ENCODE results near the gene BLNK. TPM values are rescaled to one million over a fixed set of nuclear protein-coding genes. Genes with fewer than 3 reads are reported as not detected.

BLNK gene
- polyA plus RNA-seq, 1 of the 3 experiments (the other 2 are of a cell fraction) = not detected

DNA sequence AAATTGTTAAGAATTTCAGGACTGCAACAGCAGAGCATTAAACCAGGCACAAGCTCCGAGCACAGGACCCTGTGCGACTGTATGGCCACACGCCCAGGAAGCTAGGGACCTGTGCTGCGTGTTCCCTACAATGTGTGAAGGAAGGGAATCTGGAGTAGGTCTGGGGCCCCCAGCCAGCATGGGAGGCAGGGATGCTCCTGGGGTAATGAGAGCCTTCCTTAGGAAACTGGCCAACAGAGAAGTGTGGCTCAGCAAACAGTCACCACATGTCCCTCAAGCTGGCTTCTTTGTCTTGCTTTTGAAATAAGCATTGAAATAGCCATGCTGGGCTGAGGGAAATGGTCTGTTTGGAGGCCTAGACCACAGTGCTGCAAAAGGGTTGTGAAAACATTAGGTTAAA lies 8.2 kb downstream of the BLNK start:
- no peaks in the 10 kb centered on the region for H3K36me3 ChIP-seq (replicated peaks in 1 of 2; ENCODE audit: control insufficient read depth in 1 of 2, insufficient read depth in 2 of 2, low read length in 1 of 2)
- no peaks in the 10 kb centered on the region for H3F3A ChIP-seq (replicated peaks; ENCODE audit: insufficient read depth)
- no peaks in the 10 kb centered on the region for H3K79me2 ChIP-seq (ENCODE audit: insufficient read depth)
- H2AFZ ChIP-seq (ENCODE audit: low read depth) = no peak overlapping the region
- TF ChIP-seq, protein P1, sequence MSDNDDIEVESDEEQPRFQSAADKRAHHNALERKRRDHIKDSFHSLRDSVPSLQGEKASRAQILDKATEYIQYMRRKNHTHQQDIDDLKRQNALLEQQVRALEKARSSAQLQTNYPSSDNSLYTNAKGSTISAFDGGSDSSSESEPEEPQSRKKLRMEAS (IDR thresholded peaks at IDR 0.05; ENCODE audit: low read depth) = no peak
- TF ChIP-seq CHD2 (IDR thresholded peaks at IDR 0.05; ENCODE audit: low read length, partially characterized antibody) (no peak), SMC3 (IDR thresholded peaks at IDR 0.05; ENCODE audit: low read depth, low read length) (no peak), FOSL2 (IDR thresholded peaks at IDR 0.05; ENCODE audit: borderline replicate concordance, low read depth) (no peak)
- TF ChIP-seq, protein P2, sequence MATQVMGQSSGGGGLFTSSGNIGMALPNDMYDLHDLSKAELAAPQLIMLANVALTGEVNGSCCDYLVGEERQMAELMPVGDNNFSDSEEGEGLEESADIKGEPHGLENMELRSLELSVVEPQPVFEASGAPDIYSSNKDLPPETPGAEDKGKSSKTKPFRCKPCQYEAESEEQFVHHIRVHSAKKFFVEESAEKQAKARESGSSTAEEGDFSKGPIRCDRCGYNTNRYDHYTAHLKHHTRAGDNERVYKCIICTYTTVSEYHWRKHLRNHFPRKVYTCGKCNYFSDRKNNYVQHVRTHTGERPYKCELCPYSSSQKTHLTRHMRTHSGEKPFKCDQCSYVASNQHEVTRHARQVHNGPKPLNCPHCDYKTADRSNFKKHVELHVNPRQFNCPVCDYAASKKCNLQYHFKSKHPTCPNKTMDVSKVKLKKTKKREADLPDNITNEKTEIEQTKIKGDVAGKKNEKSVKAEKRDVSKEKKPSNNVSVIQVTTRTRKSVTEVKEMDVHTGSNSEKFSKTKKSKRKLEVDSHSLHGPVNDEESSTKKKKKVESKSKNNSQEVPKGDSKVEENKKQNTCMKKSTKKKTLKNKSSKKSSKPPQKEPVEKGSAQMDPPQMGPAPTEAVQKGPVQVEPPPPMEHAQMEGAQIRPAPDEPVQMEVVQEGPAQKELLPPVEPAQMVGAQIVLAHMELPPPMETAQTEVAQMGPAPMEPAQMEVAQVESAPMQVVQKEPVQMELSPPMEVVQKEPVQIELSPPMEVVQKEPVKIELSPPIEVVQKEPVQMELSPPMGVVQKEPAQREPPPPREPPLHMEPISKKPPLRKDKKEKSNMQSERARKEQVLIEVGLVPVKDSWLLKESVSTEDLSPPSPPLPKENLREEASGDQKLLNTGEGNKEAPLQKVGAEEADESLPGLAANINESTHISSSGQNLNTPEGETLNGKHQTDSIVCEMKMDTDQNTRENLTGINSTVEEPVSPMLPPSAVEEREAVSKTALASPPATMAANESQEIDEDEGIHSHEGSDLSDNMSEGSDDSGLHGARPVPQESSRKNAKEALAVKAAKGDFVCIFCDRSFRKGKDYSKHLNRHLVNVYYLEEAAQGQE (IDR thresholded peaks at IDR 0.05; ENCODE audit: low read depth, low read length) = no peak
- no peak overlapping the region for H3K4me2 ChIP-seq
- H4K20me1 ChIP-seq (ENCODE audit: insufficient read depth) = no peaks in the 10 kb centered on the region
- ChIA-PET CTCF (interaction anchor here (1.1 kb wide), 1 partner anchor 33 kb away, joined by 4 read pairs; no protein-coding TSS in a partner anchor), POLR2A (no interaction called here)
- no peaks in the 10 kb centered on the region for H3K4me1 ChIP-seq (ENCODE audit: control insufficient read depth in 1 of 2, insufficient read depth in 2 of 2, low read depth in 1 of 2, low read length in 1 of 2)
- no peak overlapping the region for H3K9ac ChIP-seq
- H3K9me2 ChIP-seq = no peaks in the 10 kb centered on the region
- H3K27ac ChIP-seq (ENCODE audit: low read depth in 2 of 2, low read length in 1 of 2) = no peak overlapping the region
- H3K9me3 ChIP-seq = no peaks in the 10 kb centered on the region
- DNase-seq = no peak
- H3K4me3 ChIP-seq (ENCODE audit: low read depth in 2 of 2, low read length in 1 of 2) = no peak overlapping the region
- no peaks in the 10 kb centered on the region for H3K27me3 ChIP-seq (ENCODE audit: insufficient read depth)
- 69% methylated on average over 4 of the region's 4 CpGs for WGBS (ENCODE audit: low lambda C conversion rate)

DNA sequence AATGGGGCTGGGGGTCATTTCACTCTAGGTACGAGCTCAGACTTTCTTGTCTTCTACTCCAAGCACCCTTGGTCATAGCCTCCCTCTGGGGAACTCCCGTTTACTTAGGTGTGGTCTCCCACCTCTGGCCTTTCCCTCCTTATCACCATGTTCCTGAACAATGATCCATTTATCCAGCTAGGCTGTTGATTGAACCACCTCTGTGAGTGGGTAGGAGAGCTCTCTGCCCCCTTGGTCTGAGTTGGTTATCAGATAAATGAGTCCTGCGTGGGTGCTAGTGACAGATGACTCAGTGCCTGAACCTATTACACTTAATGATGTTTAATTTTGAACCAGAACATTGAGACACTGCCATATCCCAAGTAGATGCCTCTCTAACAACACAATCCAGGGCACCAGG lies 9.4 kb downstream of the BLNK start:
- H3F3A ChIP-seq (replicated peaks; ENCODE audit: insufficient read depth) = no peaks in the 10 kb centered on the region
- no peak for TF ChIP-seq TEAD4 (IDR thresholded peaks at IDR 0.05; ENCODE audit: borderline replicate concordance, insufficient read depth)
- TF ChIP-seq, protein P1 (IDR thresholded peaks at IDR 0.05; ENCODE audit: low read depth) = no peak
- no peak for TF ChIP-seq ELF1 (IDR thresholded peaks at IDR 0.05)
- TF ChIP-seq FOXM1 (IDR thresholded peaks at IDR 0.05; ENCODE audit: low read depth) = no peak
- TF ChIP-seq, protein P3, sequence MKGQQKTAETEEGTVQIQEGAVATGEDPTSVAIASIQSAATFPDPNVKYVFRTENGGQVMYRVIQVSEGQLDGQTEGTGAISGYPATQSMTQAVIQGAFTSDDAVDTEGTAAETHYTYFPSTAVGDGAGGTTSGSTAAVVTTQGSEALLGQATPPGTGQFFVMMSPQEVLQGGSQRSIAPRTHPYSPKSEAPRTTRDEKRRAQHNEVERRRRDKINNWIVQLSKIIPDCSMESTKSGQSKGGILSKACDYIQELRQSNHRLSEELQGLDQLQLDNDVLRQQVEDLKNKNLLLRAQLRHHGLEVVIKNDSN (IDR thresholded peaks at IDR 0.05; ENCODE audit: borderline replicate concordance, low read depth) = no peak
- TF ChIP-seq, protein P4, sequence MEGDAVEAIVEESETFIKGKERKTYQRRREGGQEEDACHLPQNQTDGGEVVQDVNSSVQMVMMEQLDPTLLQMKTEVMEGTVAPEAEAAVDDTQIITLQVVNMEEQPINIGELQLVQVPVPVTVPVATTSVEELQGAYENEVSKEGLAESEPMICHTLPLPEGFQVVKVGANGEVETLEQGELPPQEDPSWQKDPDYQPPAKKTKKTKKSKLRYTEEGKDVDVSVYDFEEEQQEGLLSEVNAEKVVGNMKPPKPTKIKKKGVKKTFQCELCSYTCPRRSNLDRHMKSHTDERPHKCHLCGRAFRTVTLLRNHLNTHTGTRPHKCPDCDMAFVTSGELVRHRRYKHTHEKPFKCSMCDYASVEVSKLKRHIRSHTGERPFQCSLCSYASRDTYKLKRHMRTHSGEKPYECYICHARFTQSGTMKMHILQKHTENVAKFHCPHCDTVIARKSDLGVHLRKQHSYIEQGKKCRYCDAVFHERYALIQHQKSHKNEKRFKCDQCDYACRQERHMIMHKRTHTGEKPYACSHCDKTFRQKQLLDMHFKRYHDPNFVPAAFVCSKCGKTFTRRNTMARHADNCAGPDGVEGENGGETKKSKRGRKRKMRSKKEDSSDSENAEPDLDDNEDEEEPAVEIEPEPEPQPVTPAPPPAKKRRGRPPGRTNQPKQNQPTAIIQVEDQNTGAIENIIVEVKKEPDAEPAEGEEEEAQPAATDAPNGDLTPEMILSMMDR (IDR thresholded peaks at IDR 0.05) = no peak
- no peaks in the 10 kb centered on the region for H3K4me1 ChIP-seq (ENCODE audit: control insufficient read depth in 1 of 2, insufficient read depth in 2 of 2, low read depth in 1 of 2, low read length in 1 of 2)
- no peak overlapping the region for H3K4me3 ChIP-seq (ENCODE audit: low read depth in 2 of 2, low read length in 1 of 2)
- POLR2A ChIA-PET = no interaction called here
- CTCF ChIA-PET = interaction anchor here (1.0 kb wide), 1 partner anchor 32 kb away, joined by 4 read pairs; no protein-coding TSS in a partner anchor
- H3K79me2 ChIP-seq (ENCODE audit: insufficient read depth) = no peaks in the 10 kb centered on the region
- H3K9me2 ChIP-seq = no peaks in the 10 kb centered on the region
- no peaks in the 10 kb centered on the region for H3K27me3 ChIP-seq (ENCODE audit: insufficient read depth)
- no peak overlapping the region for H2AFZ ChIP-seq (ENCODE audit: low read depth)
- 30% methylated on average over 3 of the region's 3 CpGs for WGBS (ENCODE audit: low lambda C conversion rate)
- no peaks in the 10 kb centered on the region for H3K9me3 ChIP-seq
- DNase-seq = no peak
- H3K36me3 ChIP-seq (replicated peaks in 1 of 2; ENCODE audit: control insufficient read depth in 1 of 2, insufficient read depth in 2 of 2, low read length in 1 of 2) = no peaks in the 10 kb centered on the region
- H3K4me2 ChIP-seq = no peak overlapping the region
- no peak overlapping the region for H3K9ac ChIP-seq
- H4K20me1 ChIP-seq (ENCODE audit: insufficient read depth) = no peaks in the 10 kb centered on the region
- H3K27ac ChIP-seq (ENCODE audit: low read depth in 2 of 2, low read length in 1 of 2) = no peak overlapping the region

Data from SK-N-SH (cell line).